HG03280 (cell line): ENCODE data around the gene FUNDC2.
"Not testable (repeated sequence)": the region's sequence is repeated elsewhere in the genome, so short reads cannot be mapped to it uniquely, and the experiment has no call there.

Source experiments
- ATAC-seq: cut with Tn5 transposase; IDR thresholded peaks from one replicate; pipeline ENCODE4 v1.9.1; 2021; ENCODE audit warnings: mild to moderate bottlenecking, moderate library complexity; ENCODE audit not compliant: unreplicated experiment

The FUNDC2 gene, protein sequence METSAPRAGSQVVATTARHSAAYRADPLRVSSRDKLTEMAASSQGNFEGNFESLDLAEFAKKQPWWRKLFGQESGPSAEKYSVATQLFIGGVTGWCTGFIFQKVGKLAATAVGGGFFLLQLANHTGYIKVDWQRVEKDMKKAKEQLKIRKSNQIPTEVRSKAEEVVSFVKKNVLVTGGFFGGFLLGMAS

DNA sequence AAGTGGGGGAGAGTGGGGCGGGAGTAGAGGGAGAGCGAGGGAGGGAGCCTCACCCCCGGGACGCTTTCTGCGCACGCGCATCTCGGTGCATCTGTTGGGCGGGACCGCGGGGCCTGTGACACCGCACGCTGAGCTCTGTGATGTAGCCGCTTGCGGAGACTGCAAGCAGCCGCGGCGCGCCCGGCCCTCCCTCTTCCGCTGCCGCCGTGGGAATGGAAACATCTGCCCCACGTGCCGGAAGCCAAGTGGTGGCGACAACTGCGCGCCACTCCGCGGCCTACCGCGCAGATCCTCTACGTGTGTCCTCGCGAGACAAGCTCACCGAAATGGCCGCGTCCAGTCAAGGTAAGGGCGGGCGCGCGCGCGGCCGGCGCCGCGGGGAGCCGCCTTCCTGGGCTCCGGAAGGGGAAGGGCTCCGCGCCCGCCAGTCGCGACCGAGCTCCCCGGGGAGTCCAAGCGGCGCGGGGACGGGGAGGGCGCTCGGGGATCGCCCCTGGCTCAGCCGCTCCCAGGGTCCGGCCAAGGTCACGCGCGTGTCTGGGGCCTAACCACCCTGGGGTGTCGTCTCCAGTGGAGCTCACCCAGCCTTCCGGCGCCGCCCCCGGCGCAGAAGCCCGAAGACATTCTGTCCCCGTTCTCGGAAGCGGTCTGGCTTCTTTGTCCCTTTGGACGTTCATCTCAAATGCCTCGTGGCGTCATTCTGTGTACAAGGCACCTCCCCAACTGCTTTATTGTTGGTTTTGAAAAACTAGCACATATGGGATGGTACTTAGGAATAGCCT lies at the start of gene FUNDC2:
FUNDC2 (plus strand) TSS at position 118 of the 782 bp plus-strand sequence; CDS start at position 213, 95 bp downstream.
- peak; percentile 90 for ATAC-seq

DNA sequence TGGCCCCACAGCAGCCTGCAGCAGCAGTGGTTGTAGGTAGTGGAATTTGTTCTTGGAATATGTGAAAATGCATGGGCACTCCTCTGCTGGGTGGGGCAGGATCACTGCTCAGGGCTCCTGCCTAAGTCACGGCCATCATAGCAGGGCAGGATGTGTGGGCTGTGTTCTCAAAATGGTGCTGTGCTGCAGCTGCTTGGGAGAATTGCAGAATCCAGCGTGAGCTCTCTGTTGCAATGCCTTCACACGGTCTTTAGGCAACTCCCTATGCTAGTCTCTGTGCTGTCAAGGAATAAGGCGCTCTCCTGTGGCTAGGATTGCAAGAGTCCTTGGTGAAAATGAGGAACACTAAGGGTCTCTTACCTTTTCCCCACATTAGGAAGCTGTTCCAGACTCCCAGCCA lies 47.0 kb upstream of the FUNDC2 start:
- no peak for ATAC-seq

DNA sequence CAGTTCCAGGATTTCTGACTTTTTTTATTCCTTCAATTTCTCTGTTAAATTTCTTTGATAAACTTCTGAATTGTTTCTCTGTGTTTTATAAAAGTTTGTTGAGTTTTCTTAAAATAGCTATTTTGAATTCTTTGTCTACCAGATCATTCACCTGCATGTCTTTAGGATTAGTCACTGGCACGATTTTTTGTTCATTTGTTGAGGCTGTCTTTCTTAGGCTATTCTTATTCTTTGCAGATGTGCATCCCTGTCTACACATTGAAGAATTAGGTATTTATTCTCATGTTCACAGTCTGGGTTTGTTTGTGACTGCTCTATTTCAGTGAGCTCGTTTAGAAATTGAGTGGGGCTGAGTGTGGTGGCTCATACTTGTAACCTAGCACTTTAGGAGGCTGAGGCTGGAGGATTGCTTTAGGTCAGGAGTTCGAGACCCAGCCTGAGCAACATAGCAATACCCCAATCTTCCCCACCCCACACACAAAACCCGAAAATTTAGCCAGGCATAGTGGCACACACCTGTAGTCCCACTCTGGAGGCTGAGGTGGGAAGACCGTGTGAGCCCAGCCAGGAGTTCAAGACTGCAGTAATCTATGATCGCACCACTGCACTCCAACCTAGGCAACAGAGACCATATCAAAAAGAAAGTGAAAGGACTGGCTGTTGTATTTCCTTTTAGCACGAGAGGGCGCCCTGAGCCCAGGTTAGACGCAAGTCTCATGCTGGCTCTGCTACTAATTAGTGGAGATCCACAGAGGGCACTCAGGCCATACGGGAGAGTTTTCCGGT lies 46.1 kb upstream of the FUNDC2 start:
- peak; percentile 96 for ATAC-seq

DNA sequence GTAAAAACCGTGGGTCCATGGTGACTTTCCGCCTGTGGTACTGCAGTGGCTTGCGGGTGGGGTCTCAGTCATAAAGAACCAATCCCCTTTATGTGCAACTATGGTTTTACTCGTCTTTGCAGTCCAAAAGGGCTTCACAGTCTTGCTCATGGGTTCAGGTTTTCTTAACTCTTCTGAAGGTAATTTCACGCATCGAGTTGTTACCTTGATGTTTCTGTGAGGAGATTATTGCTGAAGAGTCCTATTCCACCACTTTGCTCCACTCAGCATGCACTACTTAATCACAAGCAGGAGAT lies 45.6 kb upstream of the FUNDC2 start:
- peak; percentile 27 for ATAC-seq

DNA sequence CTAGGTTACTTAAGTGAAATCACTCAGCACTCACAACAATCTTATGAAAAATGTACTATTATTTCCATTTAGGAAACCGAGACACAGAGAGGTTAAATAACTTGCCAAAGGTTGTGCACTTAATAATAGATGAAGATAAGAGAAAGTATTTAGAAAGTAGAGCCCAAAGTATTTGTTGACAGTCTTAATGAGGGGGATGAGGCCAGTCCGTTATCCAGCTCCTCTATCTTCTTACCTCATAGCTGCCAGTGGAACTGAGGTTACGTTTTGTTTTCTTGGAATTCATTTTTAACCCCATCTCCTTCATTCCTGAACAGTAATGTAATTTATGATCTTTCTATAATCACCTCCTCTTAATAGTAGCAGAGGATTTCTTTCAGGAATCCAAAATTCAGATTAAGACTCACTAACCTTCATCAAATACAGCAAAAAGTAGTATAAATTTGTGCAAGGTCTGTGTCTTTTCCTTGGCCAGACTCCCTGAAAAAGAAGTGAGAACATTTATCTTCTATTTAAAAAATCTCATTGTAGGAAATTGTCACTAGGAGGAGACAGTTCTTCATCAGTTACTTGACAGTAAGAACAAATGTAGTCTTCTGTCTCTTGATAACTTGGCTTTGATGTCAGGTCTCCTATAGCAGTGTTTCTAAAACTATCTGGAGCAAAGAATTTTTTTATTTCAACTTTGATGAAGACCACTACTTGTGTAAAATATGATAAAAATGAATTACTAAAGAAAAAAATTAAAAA lies 39.6 kb upstream of the FUNDC2 start:
- no peak for ATAC-seq

DNA sequence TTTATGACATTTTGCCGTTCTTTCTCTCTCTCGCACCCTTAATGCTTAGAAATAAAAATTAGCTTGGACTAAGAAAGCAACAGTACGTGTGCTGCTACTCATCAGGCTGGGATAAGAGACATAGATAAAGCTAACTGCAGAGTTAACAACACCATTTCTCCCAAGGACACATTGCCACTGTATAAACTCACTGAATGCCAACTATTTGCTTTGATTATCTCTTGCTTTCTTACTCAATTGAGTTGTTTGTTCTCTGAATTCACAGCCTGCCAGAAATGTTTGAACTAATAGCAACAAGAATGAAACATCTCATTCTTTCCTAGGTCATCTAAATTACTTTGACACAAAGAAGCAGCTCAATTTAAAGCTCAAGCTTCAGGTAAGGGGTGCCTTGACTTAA lies 38.7 kb upstream of the FUNDC2 start:
- ATAC-seq: no peak

DNA sequence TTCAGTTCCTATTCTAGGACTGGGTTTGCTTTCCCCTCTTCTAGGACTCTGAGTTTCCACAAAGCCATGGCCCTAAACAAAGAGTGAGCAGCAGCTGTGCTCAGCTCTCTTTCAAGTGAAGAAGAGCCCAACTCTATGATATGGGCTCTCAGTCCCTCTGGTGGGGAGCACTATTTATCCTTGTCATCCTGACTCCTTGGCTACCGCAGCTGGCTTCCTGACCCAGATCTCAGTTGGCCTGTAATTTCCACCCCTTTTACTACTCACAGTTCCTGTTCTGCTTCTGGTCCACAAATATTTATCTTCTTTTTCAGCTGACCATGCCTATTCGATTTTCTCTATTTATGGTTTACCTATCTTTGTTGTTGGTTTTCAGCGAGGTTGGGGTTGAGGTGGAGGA lies 37.9 kb upstream of the FUNDC2 start:
- ATAC-seq: no peak

DNA sequence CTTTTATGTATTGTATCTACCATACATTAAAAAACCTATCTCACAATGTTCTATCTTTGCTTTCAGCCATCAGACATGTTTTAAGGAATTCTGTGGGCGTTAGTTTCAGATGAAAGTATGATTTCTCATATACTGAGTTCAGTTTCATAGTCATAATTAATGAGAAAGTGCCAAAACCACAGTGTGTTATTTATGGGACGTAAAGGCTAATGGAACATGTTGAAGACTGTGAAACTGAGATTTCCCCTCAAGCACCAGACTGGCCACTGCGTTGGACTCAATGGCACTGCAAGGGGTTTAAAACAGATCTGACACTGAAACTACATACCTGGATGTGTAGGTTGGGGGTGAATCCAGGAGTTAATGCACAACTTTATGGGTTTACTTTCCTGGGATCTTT lies 36.1 kb upstream of the FUNDC2 start:
- no peak for ATAC-seq

DNA sequence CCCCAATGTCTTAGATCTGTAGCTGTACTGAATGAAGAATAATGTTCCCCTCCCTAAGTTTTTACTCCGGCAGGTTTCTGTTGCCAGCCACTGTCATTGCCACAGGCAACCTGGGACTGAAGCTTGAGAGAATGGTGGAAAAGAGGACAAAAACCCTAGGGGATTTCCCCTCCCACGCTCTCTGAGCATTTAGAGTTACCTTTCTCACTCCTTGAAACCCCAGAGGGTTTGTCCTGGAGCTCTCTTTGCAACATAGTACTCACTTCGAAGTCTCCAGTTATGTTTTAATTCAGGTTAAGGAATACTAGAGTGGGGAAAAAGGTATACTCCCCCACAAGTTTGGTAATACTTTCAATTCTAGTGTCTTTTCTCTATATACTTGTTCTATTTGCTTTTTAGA lies 35.6 kb upstream of the FUNDC2 start:
- ATAC-seq: no peak

DNA sequence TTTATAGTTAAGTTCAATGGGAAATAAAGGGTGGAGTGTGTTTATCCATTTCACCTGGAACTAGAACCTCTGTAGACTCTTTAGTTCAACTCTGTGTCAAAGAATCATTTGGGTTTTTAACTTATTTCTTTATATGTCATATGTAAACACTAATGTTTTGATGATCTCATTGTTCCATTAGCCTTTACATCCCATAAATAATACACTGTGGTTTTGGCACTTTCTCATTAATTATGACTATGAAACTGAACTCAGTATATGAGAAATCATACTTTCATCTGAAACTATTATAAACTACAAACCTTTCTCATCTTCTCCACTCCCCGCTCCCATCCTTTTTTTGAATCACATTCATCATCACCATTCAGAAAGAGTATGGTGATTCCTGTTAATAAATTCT lies 35.2 kb upstream of the FUNDC2 start:
- ATAC-seq: no peak

DNA sequence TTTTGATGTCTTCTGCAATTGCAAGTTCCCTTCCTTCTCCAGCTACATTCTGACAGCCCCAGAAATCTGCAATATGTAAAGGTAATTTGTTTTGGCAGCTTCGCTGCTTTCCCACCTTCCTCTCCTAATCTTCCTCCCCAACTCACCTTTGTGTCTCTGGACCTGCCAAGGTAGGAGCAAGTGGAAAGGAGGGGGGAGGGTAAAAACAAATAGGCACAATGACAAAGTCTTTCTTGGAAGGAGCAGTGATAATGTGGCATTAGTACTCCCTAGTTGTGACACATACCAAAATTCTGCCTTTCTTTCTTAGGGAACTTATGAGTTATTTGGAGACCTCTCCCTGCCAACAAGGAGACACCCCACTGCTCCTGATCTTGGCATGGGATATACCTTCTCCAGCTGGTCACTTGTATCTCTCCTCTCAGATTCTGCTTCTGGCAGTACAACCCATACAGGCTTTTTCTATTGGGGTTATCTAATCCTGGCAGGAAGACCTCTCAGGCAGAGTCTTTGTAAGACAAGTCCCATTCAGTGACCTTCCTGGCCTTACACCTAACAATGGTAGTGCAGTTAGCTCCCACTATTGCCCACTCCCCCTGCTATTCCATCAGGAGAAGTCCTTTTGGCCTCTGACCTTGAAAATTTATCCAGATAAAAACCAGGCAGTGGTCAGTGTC lies 28.3 kb upstream of the FUNDC2 start:
- ATAC-seq: no peak

DNA sequence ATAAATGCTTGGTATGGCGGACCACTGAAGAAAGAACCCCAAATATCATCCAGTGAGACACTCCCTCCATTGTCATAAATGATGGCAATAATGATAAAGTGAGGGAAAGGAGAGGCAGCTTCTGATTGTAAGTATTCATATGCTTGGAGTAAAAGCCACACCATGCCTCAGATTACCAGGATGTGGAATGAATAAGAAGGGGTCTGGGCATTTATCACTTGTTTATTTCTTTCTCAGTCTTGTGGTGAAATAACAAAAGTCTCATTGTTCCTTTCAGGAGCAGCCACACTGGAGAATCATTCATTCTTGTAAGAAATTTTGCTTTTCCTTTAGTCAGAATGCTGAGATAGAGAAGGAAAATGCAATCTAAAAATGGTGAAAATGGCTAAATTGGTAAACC lies 25.8 kb upstream of the FUNDC2 start:
- no peak for ATAC-seq

DNA sequence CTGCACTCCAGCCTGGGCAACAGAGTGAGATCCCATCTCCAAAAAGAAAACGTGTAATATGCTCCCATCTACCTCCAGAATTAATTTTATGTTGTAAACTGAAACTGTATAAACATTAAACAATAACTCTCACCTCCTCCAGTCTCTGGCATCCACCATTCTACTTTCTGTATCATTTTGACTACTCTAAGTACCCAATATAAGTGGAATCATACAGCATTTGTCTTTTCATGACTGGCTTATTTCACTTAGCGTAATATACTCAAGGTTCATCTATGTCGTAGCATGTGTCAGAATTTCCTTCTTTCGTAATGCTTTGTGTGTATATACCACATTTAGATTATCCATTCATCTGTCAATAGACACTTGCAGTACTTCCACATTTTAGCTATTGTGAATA lies 24.8 kb upstream of the FUNDC2 start:
- ATAC-seq: no peak

DNA sequence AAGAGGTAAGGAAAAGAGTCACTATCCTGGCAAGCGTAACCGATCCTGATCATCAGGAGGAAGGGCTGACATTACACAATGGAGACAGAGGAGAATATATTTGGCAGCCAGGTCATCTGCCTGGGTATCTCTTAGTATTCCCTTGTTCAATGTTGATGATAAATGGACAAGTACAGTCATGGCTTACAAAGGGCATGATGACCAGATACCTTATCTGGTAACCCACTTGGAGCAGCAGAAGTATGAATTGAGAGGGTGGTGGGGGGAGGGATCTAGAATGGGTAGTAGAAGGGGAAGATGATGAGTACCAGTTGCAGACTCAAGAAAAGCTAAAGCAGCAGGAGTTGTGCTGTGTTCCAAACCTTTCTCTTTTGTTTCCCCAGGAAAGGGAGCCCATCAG lies 21.5 kb upstream of the FUNDC2 start:
- ATAC-seq: no peak

DNA sequence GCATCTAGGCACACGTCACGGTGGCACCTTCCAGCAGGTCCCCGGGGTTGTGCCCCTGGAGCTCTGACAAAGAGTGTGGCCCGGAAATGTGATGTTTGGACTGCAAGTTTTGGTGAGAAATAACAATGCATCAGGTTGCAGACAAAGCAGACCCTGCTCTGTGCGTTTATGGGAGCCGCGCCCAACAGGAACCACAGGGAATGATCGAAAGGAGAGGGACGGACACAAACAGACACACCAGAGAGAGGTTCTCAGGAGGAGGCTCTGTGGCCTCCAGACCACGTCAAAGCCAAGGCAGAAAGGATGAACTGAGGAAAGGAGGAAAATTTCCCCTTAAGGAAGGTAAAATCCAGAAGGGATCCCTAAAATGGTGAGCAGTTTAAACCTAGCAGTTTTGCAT lies 20.3 kb upstream of the FUNDC2 start:
- ATAC-seq: not testable (repeated sequence)

DNA sequence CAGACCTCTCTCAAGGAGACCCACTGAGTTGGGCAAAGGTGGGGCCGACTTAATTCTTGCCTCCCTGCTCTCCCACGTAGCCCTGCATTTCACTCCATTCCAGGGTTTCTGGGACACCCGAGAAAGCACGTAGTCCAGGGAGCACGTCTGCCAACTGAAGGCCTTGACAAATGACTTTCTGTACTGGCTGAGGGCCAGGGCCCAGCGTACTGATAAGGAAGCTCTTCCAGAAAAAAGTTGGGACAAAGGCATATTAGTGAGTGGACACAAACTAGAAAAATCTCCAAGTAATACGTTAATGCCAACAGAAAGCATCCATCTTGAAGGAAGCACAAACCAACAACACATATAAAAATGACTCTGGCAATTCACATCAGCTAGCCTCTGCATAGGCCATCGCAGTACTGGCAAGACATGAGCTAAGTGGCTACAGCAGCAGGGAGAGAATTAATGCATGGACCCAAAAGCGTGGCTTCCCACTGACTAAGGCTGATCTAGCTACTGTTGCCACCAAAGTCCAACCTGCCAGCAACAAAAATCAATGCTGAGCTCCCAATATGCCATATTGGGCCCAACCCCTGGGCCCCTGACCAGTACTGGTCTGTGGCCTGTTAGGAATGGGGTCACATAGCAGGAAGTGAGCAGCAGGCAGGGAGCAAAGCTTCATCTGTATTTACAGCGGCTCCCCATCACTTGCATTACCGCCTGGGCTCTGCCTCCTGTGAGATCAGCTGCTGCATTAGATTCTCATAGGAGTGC lies 19.6 kb upstream of the FUNDC2 start:
- not testable (repeated sequence) for ATAC-seq

DNA sequence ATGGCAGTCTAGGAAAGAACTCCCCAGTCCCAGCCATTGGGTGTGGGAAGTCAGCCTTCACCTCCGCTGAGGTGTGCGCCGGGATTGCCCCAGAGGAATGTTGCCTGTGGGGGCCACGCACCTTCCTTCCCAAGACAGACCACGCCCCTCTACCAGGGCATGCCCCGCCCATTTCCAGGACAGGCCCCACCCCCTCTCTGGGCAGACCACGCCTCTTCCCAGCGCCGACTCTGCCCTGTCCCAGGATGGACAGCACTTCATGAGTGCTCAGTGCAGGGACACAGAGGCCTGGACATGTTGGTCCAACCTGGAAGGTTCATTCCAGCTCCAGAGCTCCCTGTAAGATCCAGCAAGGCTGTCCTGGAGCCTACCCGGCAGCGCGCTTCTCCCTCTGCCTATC lies 18.1 kb upstream of the FUNDC2 start:
- ATAC-seq: not testable (repeated sequence)

DNA sequence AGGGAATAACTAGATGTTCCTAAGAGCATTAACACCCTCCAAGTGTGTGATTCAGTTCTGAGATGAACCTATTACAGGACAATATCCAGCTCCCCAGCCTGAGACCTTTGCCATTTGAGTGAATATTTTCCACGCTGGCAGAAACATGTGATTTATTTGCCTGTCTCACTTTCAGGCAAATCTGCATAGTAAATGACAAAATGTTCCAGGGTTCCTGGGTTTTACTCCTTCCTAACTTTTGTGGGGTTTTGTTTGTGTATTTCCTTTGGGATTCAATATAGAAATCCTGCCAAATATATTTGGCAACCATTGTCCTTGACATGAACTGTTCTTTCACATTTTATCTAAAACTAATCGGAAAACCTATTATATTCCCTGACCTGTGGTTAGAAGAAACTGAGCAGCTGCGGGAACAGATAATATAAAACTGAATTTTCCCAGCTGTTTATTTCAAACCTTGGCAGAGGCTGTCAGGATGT lies 16.6 kb upstream of the FUNDC2 start:
- no peak for ATAC-seq

DNA sequence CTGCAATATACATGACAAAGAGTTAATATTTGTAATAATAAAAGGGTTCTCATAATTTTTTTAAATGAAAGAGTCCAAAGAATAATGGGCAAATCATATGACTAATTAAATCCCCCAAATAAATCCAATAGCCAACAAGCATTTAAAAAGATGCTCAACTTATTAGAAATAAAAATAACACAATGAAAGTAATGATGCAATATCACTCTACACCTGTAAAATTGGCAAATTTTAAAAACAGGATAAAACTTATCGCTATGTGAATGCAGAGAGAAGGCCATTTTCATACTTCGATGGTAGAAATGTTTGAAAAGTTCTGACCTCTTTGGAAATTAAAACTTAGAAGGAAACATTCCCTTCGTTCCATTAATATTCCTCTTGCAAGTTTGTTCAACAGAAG lies 6.1 kb upstream of the FUNDC2 start:
- ATAC-seq: no peak

DNA sequence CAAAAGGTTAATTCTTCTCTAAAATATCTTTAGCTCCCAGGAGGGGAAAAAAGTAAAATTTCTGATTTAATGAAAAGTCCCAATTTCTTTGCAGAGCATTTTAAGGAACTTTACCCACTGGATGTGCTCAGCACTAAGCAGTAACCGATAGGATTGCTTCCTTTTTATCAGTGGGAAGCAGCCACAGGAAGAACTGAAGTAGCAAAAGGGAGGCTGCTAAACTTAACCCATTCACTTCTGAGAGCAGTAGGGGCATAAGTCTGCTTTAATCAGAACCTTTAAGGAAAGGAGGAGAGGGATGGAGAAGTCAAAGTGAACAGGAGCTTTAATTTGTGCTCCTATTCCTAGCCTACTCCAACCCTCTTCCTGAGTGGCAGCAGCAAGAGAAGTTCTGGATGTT lies 4.1 kb upstream of the FUNDC2 start, which contains the start of gene F8:
F8 (minus strand) TSS at position 139 of the 400 bp plus-strand sequence. CDS start 171 bp downstream, outside the sequence.
- ATAC-seq: no peak
